Astrocyte (in vitro differentiated cells and primary cell): ENCODE data around the gene VSIG2. TPM values are rescaled to one million over a fixed set of nuclear protein-coding genes. Genes with fewer than 3 reads are reported as not detected.

ENCODE experiments used
- DNase-seq: peaks from one replicate; pipeline ENCODE4 v3.0.0-alpha.2; 2010; ENCODE audit warnings: low read depth
- FAIRE-seq: peaks from 2 replicates; lab custom pipeline; 2011; peaks lifted over from hg19 to GRCh38; lab: Jason Lieb, UNC
- H2AFZ ChIP-seq: 2 replicates; pipeline ENCODE4 v1.6.0; 2012; ENCODE audit warnings: low read depth, low read length, inconsistent platforms
- H3K27ac ChIP-seq: 2 replicates; pipeline ENCODE4 v1.5.1; 2011; ENCODE audit warnings: low read depth, low read length, inconsistent platforms
- H3K27me3 ChIP-seq: 2 replicates; pipeline ENCODE4 v1.6.0; 2011; ENCODE audit warnings: low read length, inconsistent platforms; ENCODE audit not compliant: insufficient read depth
- H3K36me3 ChIP-seq: 2 replicates; pipeline ENCODE4 v1.5.1; 2011; ENCODE audit warnings: low read length, inconsistent platforms; ENCODE audit not compliant: insufficient read depth
- H3K4me1 ChIP-seq: 2 replicates; pipeline ENCODE4 v1.5.1; 2011; ENCODE audit warnings: low read length, inconsistent platforms; ENCODE audit not compliant: insufficient read depth
- H3K4me2 ChIP-seq: 2 replicates; pipeline ENCODE4 v1.6.0; 2012; ENCODE audit warnings: low read length, inconsistent platforms
- H3K4me3 ChIP-seq: 2 replicates; pipeline ENCODE4 v1.5.1; 2011; ENCODE audit warnings: low read depth, mild to moderate bottlenecking, low read length, inconsistent platforms; ENCODE audit not compliant: insufficient read depth
- H3K79me2 ChIP-seq: 2 replicates; pipeline ENCODE4 v1.6.0; 2012; ENCODE audit warnings: mild to moderate bottlenecking, low read length, inconsistent platforms; ENCODE audit not compliant: insufficient read depth
- H3K9ac ChIP-seq: 2 replicates; pipeline ENCODE4 v1.6.0; 2012; ENCODE audit warnings: mild to moderate bottlenecking, low read length, inconsistent platforms
- H3K9me3 ChIP-seq: 2 replicates; pipeline ENCODE4 v1.5.1; 2012; ENCODE audit warnings: low read depth, mild to moderate bottlenecking, low read length, inconsistent platforms; ENCODE audit not compliant: insufficient read depth
- H4K20me1 ChIP-seq: 2 replicates; pipeline ENCODE4 v1.6.0; 2012; ENCODE audit warnings: low read length, inconsistent platforms; ENCODE audit not compliant: insufficient read depth
- H3K27ac Mint-ChIP-seq: one replicate; pipeline ENCODE4 v1.8.0; 2021; ENCODE audit warnings: mild to moderate bottlenecking, mixed read lengths; ENCODE audit not compliant: unreplicated experiment
- H3K27me3 Mint-ChIP-seq: one replicate; pipeline ENCODE4 v1.8.0; 2021; ENCODE audit warnings: low read depth, mixed read lengths; ENCODE audit not compliant: unreplicated experiment
- H3K36me3 Mint-ChIP-seq: one replicate; pipeline ENCODE4 v1.8.0; 2021; ENCODE audit warnings: low read depth, mixed read lengths; ENCODE audit not compliant: unreplicated experiment
- H3K4me1 Mint-ChIP-seq: one replicate; pipeline ENCODE4 v1.8.0; 2021; ENCODE audit warnings: low read depth, mixed read lengths; ENCODE audit not compliant: unreplicated experiment
- H3K4me3 Mint-ChIP-seq: one replicate; pipeline ENCODE4 v1.8.0; 2021; ENCODE audit warnings: mild to moderate bottlenecking, moderate library complexity, mixed read lengths; ENCODE audit not compliant: unreplicated experiment
- H3K9me3 Mint-ChIP-seq: one replicate; pipeline ENCODE4 v1.8.0; 2021; ENCODE audit warnings: mild to moderate bottlenecking, mixed read lengths; ENCODE audit not compliant: unreplicated experiment
- CTCF ChIP-seq: IDR thresholded peaks from 2 replicates; pipeline ENCODE4 v1.5.1; 2011; ENCODE audit warnings: low read depth, mild to moderate bottlenecking, inconsistent platforms, low read length, moderate library complexity; ENCODE audit not compliant: insufficient read depth
- EZH2 ChIP-seq: IDR thresholded peaks from 2 replicates; pipeline ENCODE4 v1.6.1; 2012; ENCODE audit warnings: mild to moderate bottlenecking, low read length, inconsistent platforms; ENCODE audit not compliant: insufficient read depth
- total RNA-seq: library from RNA; stranded (reverse); gene quantifications from 2 replicates; pipeline ENCODE4 v1.2.1, GENCODE V29; 2021

VSIG2 gene
- total RNA-seq, 1 donor from 2014 or later, result 0.18 TPM

- Mint-ChIP-seq H3K4me3 (no peak overlapping the region), H3K27me3 (peaks cover 53% of the 10 kb centered on the region), H3K27ac (no peak overlapping the region), H3K4me1 (peaks cover 17% of the 10 kb centered on the region), H3K36me3 (peaks cover 3% of the 10 kb centered on the region), H3K9me3 (no peaks in the 10 kb centered on the region)
- no peak overlapping the region for H3K9ac ChIP-seq
- no peak overlapping the region for H3K4me2 ChIP-seq
- H3K27me3 ChIP-seq, result peaks cover 28% of the 10 kb centered on the region
- H3K79me2 ChIP-seq, result no peaks in the 10 kb centered on the region
- H3K27ac ChIP-seq, result no peak overlapping the region
- no peak overlapping the region for H2AFZ ChIP-seq
- no peaks in the 10 kb centered on the region for H3K36me3 ChIP-seq
- DNase-seq, result no peak
- peaks cover 17% of the 10 kb centered on the region for H4K20me1 ChIP-seq
- H3K9me3 ChIP-seq, result no peaks in the 10 kb centered on the region
- no peak overlapping the region for H3K4me3 ChIP-seq
- no peak for TF ChIP-seq EZH2
- no peak for TF ChIP-seq CTCF
- no peak for FAIRE-seq
- peaks cover 16% of the 10 kb centered on the region for H3K4me1 ChIP-seq
These were observed 5.3 kb upstream of the VSIG2 start for GRCh38 chr11:124757320-124757719.

- no peaks in the 10 kb centered on the region for H3K9me3 ChIP-seq
- H3K36me3 ChIP-seq, result no peaks in the 10 kb centered on the region
- H3K79me2 ChIP-seq, result no peaks in the 10 kb centered on the region
- FAIRE-seq (no peak), DNase-seq (no peak)
- peaks cover 3% of the 10 kb centered on the region for H3K36me3 Mint-ChIP-seq
- peaks cover 54% of the 10 kb centered on the region for H3K27me3 Mint-ChIP-seq
- H4K20me1 ChIP-seq, result peaks cover 13% of the 10 kb centered on the region
- no peak for TF ChIP-seq EZH2
- no peak for TF ChIP-seq CTCF
- H3K27ac ChIP-seq, result no peak overlapping the region
- H2AFZ ChIP-seq, result no peak overlapping the region
- no peak overlapping the region for H3K4me3 ChIP-seq
- H3K4me1 ChIP-seq, result peaks cover 16% of the 10 kb centered on the region
- H3K9me3 Mint-ChIP-seq, result no peaks in the 10 kb centered on the region
- no peak overlapping the region for H3K4me3 Mint-ChIP-seq
- H3K9ac ChIP-seq, result no peak overlapping the region
- no peak overlapping the region for H3K27ac Mint-ChIP-seq
- H3K4me2 ChIP-seq, result no peak overlapping the region
- peaks cover 19% of the 10 kb centered on the region for H3K4me1 Mint-ChIP-seq
- peaks cover 26% of the 10 kb centered on the region for H3K27me3 ChIP-seq
These were observed 4.7 kb upstream of the VSIG2 start for GRCh38 chr11:124756753-124757227.

GRCh38 chr11:124756033-124756752, 4.1 kb upstream of the VSIG2 start:
- peaks cover 7% of the 10 kb centered on the region for H4K20me1 ChIP-seq
- H3K36me3 Mint-ChIP-seq, result peaks cover 3% of the 10 kb centered on the region
- H3K4me1 Mint-ChIP-seq, result peaks cover 17% of the 10 kb centered on the region
- no peak overlapping the region for H2AFZ ChIP-seq
- peaks cover 54% of the 10 kb centered on the region for H3K27me3 Mint-ChIP-seq
- no peak overlapping the region for H3K27ac Mint-ChIP-seq
- H3K9me3 Mint-ChIP-seq, result no peaks in the 10 kb centered on the region
- H3K4me3 ChIP-seq, result no peak overlapping the region
- H3K4me1 ChIP-seq, result peaks cover 16% of the 10 kb centered on the region
- TF ChIP-seq CTCF (no peak), EZH2 (no peak)
- FAIRE-seq, result no peak
- H3K27ac ChIP-seq, result no peak overlapping the region
- H3K4me3 Mint-ChIP-seq, result no peak overlapping the region
- no peaks in the 10 kb centered on the region for H3K36me3 ChIP-seq
- no peak overlapping the region for H3K9ac ChIP-seq
- DNase-seq, result no peak
- peaks cover 22% of the 10 kb centered on the region for H3K27me3 ChIP-seq
- H3K4me2 ChIP-seq, result no peak overlapping the region
- H3K9me3 ChIP-seq, result no peaks in the 10 kb centered on the region
- H3K79me2 ChIP-seq, result no peaks in the 10 kb centered on the region
